Gastrocnemius medialis (tissue), 4 donors: ENCODE data around the gene NFIC.

Source experiments
- CTCF ChIP-seq, 5 experiments: fragments of 450-650 bp in 3 of 5; fragments of 200-600 bp in 2 of 5; sonication (generic) in 2 of 5; IDR thresholded peaks in 4 of 5; conservative IDR thresholded peaks in 1 of 5; 1 replicate in 4 of 5; 2 replicates in 1 of 5; pipeline ENCODE4 v1.5.1; 2016 to 2019; ENCODE audit warnings: antibody characterized with exemption in 5 of 5, mild to moderate bottlenecking in 3 of 5, moderate library complexity in 3 of 5
- POLR2A ChIP-seq, 2 donors: fragments of 450-650 bp; IDR thresholded peaks; one replicate each; pipeline ENCODE4 v1.6.1; 2017; ENCODE audit warnings: antibody characterized with exemption in 2 of 2, mild to moderate bottlenecking in 2 of 2, moderate library complexity in 2 of 2

- TF ChIP-seq POLR2A (IDR thresholded peaks at IDR 0.05) (no peak), CTCF (IDR thresholded peaks at IDR 0.05 in 4 of 5, conservative IDR thresholded peaks at IDR 0.05 in 1 of 5) (no peak)
Observed at GRCh38 chr19:3392480-3392879, 26.1 kb downstream of the NFIC start.
